Measurements from ENCODE around the gene PYDC1. TPM values are rescaled to one million over a fixed set of nuclear protein-coding genes. Genes with fewer than 3 reads are reported as not detected.

PYDC1 gene
- total and polyA plus RNA-seq, 11 donors: not detected

DNA sequence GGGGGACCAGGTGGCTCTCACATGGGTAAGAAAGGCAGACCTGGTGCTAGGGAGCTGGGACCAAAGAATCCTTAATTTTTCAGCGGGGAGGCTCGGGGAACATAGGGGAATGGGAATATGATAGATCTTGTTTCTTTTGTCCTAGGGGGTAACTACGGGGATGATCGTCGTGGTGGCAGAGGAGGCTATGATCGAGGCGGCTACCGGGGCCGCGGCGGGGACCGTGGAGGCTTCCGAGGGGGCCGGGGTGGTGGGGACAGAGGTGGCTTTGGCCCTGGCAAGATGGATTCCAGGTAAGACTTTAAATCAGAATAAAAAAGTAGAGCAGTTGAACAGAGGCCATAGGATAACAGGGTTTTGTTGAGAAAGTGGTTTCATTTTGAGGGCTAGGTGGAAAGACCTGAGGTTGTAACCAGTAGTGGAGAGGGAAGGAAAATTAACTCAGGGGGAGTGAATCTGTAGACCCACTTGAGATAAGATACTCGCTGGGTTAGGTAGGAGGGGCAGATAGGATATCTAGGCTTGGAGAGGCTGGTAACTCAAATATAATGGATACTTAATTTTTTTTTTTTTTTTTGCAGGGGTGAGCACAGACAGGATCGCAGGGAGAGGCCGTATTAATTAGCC lies 26.0 kb downstream of the PYDC1 start:
- Histone ChIP-seq H3K27me3 (no peaks in the 10 kb centered on the region), H3K27ac (no peak overlapping the region), H3K36me3 (peaks cover 14 to 100% (median 100%) of the 10 kb centered on the region in 9 donors), H3K4me3 (no peak overlapping the region), H3K9me3 (no peaks in the 10 kb centered on the region), H3K4me1 (peaks cover 0 to 11% (median 0%) of the 10 kb centered on the region in 12 donors)
- WGBS, 4 donors: 90 to 93% (median 92%) methylated on average over 17 of the region's 17 CpGs
- ATAC-seq (no peak), DNase-seq (no peak)
- no peak for TF ChIP-seq POLR2A (IDR thresholded peaks at IDR 0.05)
- TF ChIP-seq, protein P1, sequence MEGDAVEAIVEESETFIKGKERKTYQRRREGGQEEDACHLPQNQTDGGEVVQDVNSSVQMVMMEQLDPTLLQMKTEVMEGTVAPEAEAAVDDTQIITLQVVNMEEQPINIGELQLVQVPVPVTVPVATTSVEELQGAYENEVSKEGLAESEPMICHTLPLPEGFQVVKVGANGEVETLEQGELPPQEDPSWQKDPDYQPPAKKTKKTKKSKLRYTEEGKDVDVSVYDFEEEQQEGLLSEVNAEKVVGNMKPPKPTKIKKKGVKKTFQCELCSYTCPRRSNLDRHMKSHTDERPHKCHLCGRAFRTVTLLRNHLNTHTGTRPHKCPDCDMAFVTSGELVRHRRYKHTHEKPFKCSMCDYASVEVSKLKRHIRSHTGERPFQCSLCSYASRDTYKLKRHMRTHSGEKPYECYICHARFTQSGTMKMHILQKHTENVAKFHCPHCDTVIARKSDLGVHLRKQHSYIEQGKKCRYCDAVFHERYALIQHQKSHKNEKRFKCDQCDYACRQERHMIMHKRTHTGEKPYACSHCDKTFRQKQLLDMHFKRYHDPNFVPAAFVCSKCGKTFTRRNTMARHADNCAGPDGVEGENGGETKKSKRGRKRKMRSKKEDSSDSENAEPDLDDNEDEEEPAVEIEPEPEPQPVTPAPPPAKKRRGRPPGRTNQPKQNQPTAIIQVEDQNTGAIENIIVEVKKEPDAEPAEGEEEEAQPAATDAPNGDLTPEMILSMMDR (IDR thresholded peaks at IDR 0.05): no peak
- intact Hi-C loops (cut with DNase I): loop anchor here in 1 of 10 donors (10.0 kb wide), 1 partner anchor 234 kb away; the partner anchor contains the start of gene COX6A2

- 93 to 96% (median 95%) methylated on average over 12 of the region's 12 CpGs for WGBS, 4 donors
- TF ChIP-seq POLR2A (IDR thresholded peaks at IDR 0.05): no peak
- TF ChIP-seq, protein P1 (IDR thresholded peaks at IDR 0.05): no peak
- Histone ChIP-seq H3K36me3 (peaks cover 14 to 100% (median 100%) of the 10 kb centered on the region in 9 donors), H3K27me3 (no peaks in the 10 kb centered on the region), H3K9me3 (no peaks in the 10 kb centered on the region), H3K4me1 (peaks cover 0 to 20% (median 2%) of the 10 kb centered on the region in 12 donors), H3K4me3 (no peak overlapping the region), H3K27ac (no peak overlapping the region)
- no peak for DNase-seq
- intact Hi-C loops (cut with DNase I): loop anchor here in 1 of 10 donors (10.0 kb wide), 1 partner anchor 235 kb away; the partner anchor contains the start of gene COX6A2
- no peak for ATAC-seq
Observed at GRCh38 chr16:31190061-31190460, 26.9 kb downstream of the PYDC1 start.

DNA sequence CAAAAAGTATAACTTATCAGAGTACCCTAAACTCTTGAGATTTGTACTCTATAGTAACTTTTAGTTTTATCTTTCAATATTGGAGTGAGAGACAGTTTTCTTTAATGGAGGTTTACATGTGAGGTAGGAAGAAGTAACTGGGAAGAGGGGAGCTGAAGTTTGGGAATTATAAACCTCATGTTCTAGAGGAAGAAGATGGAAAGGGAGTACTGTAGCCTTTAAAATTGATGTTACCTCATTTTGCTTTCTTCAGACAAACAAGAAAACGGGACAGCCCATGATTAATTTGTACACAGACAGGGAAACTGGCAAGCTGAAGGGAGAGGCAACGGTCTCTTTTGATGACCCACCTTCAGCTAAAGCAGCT lies 27.5 kb downstream of the PYDC1 start:
- no peaks in the 10 kb centered on the region for H3K27me3 ChIP-seq
- no peak for DNase-seq
- intact Hi-C loops (cut with DNase I): loop anchor here in 6 of 10 donors (10.0 kb wide), 3 partner anchors 115 to 265 kb away; partner anchors contain the start of genes ZNF843 (in 4 of the 6), ARMC5 (in 1 of the 6), ZNF646 (in 1 of the 6) and ZNF668 (in 1 of the 6)
- peaks cover 0 to 22% (median 2%) of the 10 kb centered on the region in 12 donors for H3K4me1 ChIP-seq
- H3K36me3 ChIP-seq: peaks cover 14 to 100% (median 100%) of the 10 kb centered on the region in 9 donors
- 85 to 94% (median 92%) methylated on average over 2 of the region's 2 CpGs for WGBS, 4 donors
- H3K9me3 ChIP-seq: no peaks in the 10 kb centered on the region
- TF ChIP-seq, protein P1 (IDR thresholded peaks at IDR 0.05): no peak
- no peak for TF ChIP-seq POLR2A (IDR thresholded peaks at IDR 0.05)
- no peak overlapping the region for H3K4me3 ChIP-seq
- no peak overlapping the region for H3K27ac ChIP-seq
- ATAC-seq: no peak
